CD1c-positive myeloid dendritic cell (primary cell): ENCODE data around the gene SPAG16.

ENCODE experiments used
- DNase-seq: peaks from one replicate; pipeline ENCODE4 v3.0.0-alpha.2; 2016; ENCODE audit errors: extremely low spot score

Gene SPAG16

DNA sequence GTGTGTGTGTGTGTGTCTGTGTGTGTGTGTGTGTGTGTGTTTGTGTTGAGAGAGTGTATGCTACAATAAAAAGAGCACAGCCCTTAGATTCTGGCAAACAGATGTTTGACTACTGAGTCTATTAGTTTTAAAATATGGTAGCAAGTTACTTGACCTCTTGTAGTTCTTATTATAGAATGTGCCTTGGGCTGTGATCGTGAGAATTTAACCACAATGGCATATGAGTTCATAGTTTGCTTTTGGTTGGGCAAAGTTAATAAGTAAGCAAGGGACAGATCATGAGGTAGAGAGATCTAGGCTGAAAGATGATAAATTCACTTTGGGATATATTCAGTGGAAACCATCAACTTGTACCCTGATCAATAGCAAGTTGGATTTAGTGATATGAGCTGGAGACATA, 792.3 kb downstream of the SPAG16 start:
- no peak for DNase-seq

DNA sequence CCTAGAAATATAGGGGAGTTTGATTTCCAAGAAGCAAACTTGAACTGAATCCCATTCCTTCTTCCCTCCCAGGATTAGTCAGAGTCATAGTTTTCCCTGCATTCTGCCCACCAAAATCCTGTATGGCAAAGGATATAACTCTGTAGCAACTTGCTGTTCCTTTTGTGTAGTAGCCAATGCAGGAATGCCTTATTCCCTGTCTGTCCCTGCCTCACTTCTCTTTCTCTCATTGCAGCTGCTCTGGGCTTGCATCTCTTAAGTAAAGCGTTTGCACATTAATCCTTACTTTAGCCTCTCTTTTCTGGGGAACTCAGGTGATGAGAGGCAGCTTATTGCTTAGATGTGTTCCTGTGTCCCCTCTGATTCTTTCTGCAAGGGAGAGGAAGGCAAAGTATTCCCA, 793.5 kb downstream of the SPAG16 start:
- DNase-seq, result no peak

DNA sequence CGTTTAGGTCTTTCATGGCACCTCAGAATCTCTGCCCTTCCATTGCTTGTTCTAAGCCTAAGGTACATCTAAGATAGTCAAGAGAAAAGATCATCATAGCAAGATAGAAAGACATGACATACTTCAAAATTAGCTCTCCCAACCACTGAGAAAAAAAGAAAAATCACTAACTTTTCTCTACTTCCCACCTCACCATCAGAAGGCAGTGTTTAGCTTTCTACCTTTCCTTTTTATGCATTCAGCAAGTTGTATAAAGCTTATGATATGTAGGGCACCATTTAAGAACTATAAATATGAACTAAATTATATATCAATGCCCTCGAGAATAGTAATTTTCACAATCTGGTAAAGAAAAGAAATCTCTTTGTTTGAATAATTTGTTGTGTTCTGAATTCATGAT, 794.8 kb downstream of the SPAG16 start:
- no peak for DNase-seq

DNA sequence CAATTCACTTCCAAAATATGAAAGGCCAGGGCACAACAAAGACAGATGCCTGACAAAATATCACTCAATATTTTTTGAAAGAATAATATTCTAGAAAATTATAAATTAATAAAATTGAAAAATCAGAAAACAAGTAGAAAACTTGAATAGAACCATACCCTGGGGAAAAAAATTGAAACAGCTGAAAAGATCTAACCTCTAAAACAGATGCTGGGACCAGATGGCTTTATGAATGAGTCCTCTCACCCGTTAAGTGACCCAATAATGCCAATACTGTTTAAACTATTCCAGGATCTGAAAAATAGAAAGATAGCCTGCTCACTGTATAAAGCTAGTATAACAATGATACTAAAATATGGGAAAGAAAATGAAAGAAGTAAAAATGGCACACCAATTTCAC, 804.3 kb downstream of the SPAG16 start:
- no peak for DNase-seq

DNA sequence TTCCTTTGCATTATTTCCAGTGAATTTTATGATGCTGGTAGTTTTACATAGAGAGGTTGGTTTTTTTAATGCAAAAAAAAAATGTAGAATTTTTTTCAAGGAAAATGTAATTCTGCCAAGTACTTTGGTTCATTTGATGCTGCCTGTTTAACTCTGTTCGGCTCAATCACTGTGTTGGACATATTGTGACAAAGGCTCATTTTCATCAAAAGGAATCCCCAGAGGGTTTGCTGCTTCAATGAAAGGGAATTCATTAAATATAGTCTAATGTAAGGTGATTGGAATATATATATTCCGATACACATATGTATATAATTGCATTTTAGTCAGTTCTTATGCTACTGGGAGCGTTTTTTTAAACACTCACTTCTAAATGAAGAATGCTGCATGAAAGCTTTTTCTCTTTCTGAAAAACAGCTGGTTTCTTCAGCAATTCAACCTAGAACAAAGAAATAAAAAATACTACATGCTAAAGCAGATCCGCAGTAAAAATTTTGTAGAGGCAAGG, 812.0 kb downstream of the SPAG16 start:
- no peak for DNase-seq

DNA sequence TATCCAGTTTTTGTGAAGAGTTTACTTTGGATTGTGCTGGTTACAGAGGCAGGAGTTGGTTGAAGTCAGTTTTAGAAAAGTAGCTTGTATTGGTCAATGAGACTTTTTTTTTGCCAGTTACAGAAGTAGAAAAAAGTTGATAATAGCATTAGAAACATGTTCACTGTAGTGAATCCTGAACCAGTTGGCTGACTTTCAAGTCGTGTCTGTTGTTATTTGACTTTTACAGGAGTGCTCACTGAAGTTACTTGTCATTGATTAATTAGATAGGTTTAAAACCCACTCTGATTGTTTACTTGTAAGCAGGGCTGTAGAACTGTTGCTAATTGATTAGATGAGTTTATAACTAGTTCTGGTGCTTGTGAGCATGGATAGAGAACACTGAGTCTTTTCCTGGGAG, 814.5 kb downstream of the SPAG16 start:
- DNase-seq, result no peak

DNA sequence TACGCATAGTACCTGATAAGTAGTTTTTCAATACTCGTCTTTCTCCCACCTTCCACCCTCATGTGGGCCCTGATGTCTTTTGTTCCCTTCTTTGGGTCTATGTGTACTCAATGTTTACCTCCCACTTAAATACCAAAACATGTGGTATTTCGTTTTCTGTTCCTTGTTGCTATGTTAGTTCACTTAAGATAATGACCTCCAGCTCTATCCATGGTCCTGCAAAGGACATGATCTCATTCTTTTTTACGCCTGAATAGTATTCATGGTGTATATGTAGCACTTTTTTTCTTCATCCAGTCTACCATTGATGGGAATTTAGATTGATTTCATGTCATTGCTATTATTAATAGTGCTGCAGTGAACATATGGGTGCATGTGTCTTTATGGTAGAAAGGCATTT, 816.2 kb downstream of the SPAG16 start:
- DNase-seq, result no peak

DNA sequence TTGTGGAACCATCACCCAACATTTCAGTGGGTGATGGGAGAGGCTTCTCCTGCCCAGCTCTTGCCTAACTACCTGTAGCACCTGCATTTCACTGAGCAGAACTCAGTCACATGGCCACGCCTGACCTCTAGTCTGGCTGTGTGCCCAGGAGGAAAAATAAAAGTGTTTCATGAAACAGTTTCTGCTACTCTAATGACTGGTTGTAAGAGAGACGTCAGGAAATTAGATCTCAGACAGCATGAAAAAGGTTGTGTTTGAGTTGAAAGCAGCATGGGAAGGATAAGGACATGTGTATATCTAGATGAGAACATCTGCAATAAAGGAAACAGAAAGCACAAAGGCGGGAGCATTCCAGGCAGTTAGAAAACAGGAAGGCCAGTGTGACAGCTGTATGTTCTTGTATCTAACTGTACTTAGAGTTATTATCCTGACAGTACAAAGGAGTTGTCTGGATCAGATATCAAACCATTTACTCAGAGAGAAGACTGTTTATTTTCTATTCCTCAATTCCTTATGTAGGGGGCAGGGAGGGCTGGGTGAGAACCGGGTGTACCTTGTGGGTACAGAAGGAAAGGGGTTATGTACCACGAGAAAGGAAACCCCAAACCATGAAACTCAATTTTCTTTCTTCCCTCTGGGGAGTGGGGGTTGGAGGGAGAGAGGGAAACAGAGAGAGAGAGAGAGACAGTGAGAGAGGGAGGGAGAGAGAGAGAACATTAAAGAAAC, 819.2 kb downstream of the SPAG16 start:
- DNase-seq, result no peak

DNA sequence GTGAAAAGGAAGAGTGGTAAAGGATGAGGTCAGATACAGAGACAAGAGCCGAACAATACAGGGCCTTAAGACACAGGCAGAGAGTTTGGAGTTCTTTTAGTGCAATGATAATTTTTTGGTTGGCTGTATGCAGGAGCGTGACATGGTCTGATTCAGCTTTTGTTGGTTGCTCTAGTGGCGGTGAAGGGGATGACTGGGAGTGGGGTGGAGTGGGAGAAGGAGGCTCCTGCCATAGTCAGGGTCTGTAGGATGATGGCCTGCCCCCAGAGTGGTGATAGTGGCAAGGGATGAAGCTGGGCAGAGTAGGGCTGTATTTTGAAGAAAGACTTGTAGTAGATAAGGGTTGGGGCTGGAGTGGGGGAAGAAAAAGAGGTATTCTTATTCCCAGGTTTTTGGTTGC, 820.0 kb downstream of the SPAG16 start:
- no peak for DNase-seq

DNA sequence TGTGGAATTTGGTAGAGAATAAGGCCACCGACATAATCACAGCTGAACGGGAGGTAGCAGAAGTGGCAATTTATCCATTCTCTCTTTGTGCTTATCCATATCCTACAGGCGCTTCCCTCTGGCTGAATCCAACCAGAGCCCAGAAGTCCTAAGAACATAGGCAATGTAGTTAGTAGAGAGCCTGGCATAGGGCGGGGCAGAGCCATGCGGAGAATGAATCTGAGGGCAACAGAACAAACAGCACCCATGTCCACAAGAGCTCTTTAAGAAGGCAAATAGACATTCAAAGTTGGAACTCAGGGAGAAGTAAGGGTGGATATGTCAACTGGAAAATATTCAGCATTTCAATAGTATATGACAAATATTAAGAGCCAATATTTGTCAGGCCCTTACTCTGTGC, 820.7 kb downstream of the SPAG16 start:
- DNase-seq, result no peak

DNA sequence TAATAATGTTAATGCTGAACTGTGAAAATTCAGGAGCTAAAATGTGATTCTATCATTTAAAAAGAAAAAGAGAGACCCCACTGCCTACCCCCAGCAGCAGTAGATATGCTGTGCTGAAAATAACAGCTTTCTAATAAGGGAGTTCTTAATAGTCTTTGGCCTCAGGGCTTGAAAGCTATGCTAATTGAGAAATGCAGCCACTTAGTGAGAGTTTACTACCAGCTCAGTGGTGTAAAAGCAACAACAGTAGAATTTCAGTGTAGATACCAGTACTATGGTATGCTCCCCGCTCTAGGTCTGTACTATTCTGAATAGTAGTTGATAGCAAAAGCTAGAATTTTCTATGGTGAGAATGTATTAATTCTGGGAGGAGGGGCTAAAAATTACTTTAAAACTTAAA, 823.5 kb downstream of the SPAG16 start:
- DNase-seq, result no peak

DNA sequence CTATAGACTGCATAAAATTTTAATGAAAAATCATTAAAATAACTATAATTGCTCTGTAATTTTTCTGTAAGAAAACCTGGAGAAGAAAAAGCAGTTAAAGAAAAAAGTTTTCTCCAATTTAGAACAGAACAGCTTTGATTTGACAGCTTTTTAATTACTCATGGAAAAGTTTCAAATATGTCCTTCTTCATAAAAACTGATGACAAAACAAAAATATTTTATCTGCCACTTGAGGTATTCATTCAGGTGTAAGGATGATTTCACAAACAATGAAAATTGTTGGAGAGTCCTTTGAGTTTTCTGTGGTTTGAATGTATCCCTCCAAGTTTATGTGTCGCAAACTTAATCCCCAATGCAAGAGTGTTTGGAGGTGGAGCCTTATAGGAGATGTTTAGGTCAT, 824.3 kb downstream of the SPAG16 start:
- DNase-seq, result no peak

DNA sequence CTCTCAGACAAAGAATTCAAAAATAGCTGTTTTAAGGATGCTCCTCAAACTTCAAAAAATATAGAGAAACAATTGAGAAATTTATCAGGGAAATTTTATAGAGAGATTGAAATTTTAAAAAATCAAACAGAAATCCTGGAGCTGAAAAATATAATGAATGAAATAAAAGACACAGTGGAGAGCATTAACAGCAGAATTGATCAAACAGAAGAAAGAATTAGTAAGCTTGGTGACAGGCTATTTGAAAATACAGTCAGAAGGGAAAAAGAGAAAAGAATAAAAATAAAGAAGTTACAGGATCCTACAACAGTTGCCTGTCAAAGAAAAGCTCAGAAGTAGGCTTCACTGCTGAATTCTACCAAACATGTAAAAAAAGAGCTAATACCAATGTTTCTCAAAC, 832.8 kb downstream of the SPAG16 start:
- no peak for DNase-seq

DNA sequence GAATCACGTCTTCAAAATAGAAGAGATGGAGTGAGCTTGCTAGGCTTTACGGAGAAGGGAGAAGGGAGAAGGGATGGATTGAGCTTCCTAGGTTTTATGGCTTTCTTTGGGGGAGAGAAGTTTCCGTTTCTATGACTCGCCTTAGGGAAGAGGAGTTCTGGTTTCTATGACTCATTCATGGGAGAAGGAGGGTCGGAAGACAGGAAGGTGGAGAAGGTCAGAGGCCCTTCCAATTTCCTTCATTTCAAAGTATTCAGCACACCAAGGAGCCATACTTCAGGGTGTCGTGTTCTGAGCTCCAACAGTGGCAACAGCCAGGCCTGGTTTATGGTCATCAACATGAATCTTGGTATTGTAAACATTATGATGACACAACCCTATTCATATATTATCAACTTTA, 841.9 kb downstream of the SPAG16 start:
- DNase-seq, result no peak

DNA sequence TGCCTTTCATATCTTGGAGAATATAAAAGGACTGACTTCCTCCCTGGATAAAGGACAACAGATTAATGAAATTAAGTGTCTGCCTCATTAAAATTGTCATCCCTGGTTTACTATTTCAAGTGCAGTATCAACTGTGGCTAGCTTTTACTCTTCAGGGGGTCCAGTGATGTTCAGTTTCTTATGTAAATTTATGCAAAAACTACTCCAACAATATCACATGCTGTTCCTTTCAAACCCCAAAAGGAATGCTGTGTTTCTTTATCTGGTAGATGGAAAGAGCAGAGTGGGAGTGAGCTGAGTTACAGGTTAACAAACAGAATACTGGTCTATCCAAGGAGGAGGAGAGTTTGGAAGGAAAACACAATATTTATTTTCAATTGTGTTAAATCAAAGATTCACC, 842.9 kb downstream of the SPAG16 start:
- DNase-seq, result no peak

DNA sequence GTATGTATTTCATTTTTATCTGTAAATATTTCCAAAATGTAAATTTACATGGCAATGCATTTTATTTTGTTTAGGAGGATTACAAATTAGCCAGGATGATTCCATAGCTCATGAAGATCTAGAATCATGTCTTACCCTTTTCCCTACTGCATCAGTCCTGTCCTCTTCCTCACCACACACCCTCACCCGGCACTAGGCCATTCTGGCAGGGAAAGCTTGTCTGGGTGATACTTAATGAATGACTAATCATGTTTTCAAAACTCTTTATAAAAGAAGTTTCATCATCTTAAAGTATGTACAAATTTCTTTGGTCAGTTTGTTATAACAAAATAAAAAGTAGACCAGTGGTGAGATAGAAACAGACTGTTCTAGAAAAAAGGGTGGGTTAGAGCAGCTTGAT, 843.3 kb downstream of the SPAG16 start:
- DNase-seq, result no peak

DNA sequence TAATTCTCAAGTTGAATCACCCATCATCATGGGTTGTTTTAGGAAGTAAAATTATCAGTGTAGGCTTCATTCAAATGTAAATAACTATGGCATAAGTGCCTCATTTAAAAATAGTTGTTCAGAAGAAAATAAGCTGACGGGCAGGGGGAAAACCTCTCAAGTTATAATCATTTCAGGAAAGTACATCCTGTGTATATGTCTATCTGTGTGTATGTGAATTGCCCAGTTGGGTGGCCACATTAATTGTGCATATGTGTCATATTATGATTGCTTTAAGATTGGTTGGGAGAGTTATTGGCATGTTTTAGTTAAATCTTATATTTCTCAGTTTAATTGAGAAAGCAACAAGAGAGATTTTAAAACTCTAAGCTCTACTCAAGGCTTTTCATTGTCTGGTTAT, 843.8 kb downstream of the SPAG16 start:
- no peak for DNase-seq

DNA sequence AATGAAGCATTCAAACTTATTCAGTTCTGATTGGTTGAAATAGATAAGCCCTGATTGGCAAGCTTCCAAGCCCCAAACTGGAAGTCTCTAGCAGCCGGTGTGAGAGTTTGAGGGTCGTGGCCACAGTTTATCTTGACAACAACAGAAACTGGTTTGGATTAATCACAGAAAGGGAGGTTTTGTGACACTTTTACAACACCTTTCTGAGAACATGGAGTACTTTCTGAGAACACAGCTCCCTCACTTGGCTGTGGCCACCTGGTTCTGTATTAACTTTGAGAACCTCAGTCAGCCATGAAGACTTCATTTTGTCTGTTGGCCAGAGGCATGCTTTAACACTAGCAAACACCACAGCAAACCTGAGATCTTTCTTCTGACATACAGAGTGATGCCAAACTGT, 845.9 kb downstream of the SPAG16 start:
- no peak for DNase-seq

DNA sequence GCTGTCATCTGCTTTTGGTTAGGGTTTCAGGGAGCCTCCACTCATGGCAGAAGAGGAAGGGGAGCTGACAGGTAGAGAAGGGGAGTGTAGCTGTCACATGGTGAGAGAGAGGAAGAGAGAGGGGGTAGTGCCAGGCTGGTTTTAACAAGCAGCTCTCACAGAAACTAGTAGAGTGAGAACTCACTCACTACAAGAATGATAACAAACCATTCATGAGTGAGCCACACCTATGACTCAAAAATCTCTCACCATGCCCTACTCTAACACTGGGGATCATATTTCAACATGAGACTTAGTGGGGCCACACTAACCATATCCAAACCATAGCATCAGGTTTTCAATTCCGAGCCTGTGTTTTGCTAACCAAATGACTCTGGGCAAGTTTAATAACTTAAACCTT, 851.7 kb downstream of the SPAG16 start:
- no peak for DNase-seq

DNA sequence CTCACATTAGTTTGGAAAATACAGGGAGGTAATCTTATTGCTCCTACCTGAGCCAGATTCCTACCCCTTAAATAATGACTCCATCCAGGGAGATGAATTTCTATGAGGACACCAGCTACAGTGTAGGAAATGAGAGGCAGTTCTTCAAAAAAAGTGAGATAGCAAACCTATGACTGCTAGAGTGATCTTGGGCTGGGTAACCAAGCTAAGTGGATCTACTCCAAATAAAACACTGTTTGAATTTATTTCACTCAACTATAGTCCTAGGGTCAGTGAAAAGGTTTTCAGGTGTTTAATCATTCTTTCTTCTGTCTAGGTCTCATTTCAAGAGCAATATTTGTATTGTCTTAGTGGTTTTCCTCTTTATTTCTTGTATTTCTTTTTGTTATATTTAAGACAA, 854.5 kb downstream of the SPAG16 start:
- no peak for DNase-seq

DNA sequence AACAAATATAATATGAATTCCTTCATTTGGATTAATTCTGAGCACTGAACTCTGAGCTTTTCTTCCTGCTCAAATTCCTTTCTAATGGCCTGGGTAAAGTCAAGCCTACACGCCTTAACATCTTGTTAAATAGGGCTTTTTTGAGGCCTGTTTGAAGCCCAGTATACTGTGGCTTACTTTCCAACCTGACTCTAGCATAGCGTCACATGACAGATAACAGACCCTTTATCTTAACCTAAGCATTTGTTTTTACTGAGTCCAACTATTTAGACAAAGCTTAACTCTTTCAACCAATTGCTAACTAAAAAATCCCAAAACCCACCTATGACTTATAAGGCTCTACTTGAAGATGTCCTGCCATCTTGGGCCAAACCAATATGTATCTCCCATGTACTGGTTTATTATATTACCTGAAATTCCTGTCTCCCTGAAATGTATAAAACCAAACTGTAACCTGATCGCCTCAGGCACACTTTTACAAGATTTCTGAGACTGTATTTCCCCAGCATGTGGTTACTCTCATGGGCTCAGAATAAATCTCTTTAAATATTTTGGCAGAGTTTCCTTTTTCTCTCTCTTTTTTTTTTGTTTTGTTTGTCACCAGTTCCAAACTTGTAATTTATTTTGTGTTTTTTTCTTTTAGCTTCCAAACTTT, 855.5 kb downstream of the SPAG16 start:
- DNase-seq, result no peak

DNA sequence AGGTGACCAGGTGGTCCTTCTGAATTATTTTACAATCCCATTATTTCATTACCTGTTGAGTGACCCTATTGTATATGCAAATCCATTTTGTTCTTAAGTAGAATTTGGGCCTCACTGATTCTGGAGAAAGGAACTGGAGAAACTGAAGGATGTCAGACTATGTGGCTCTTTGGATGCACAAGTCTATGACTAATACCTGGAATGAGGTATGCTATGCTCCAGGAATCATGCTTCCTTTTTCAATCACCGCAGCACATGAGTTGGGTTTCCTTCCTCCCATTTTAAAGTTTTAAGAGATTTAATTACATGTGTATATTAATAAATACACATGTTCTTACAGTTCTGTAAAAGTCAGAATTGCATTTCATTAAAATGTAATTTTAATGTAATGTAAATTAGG, 872.7 kb downstream of the SPAG16 start:
- no peak for DNase-seq

DNA sequence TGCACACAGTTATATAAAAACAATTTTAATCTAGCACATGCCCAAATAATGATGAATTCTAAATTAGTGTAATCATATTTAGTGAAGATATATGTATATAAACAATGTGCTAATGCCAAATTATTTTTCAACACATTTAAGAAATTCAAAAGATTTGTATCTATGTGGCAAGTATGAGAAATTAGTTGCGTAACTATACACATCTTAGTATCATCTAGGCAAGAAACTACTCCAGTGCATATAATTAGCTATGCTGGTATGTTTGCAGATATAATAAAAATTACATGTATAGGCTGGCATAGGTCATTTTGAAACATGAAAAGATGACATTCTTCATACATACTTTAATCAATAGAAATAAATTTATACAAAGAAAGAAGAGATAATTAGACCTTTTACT, 874.6 kb downstream of the SPAG16 start:
- DNase-seq, result no peak

DNA sequence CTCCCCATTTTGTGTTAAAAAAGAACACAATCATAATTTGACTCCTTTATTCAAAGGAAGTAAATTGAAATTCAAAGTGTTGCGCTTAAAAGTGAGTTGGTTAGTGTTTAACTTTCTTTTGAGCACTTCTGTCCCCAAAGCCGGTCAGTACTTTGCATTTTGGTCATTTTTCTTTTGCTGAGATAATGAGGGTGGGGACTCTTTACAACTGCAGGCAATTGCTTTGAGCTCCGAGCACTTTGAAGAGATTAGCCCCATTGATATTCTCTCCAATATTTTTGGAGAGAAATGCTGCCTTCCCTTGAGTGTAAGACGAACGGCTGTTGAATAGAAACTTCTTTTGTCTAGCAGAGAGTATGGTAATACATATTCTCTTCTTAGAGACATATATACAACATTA, 885.0 kb downstream of the SPAG16 start:
- no peak for DNase-seq
